ENCODE results near the gene LRRK1. TPM values are rescaled to one million over a fixed set of nuclear protein-coding genes. Genes with fewer than 3 reads are reported as not detected.

Gene LRRK1
- total RNA-seq, 1 donor from 2014 or later: 2.4 TPM

GRCh38 chr15:101056366-101057334, 137.5 kb downstream of the LRRK1 start:
- Mint-ChIP-seq H3K4me3 (ENCODE audit: low read depth) (no peak overlapping the region), H3K27ac (no peak overlapping the region), H3K9me3 (no peaks in the 10 kb centered on the region), H3K36me3 (ENCODE audit: low read depth) (no peaks in the 10 kb centered on the region), H3K27me3 (ENCODE audit: low read depth) (no peaks in the 10 kb centered on the region), H3K4me1 (ENCODE audit: low read depth) (no peaks in the 10 kb centered on the region)
- no peak for DNase-seq (ENCODE audit: low spot score)
- intact Hi-C loops (cut with micrococcal nuclease): no loop called here

GRCh38 chr15:101057841-101058407, 138.8 kb downstream of the LRRK1 start:
- H3K9me3 Mint-ChIP-seq: no peaks in the 10 kb centered on the region
- intact Hi-C loops (cut with micrococcal nuclease): no loop called here
- no peak overlapping the region for H3K27ac Mint-ChIP-seq

GRCh38 chr15:101058735-101059134, 139.6 kb downstream of the LRRK1 start:
- no peak overlapping the region for H3K4me3 Mint-ChIP-seq (ENCODE audit: low read depth)
- no peak overlapping the region for H3K27ac Mint-ChIP-seq
- H3K36me3 Mint-ChIP-seq (ENCODE audit: low read depth): no peaks in the 10 kb centered on the region
- intact Hi-C loops (cut with micrococcal nuclease): no loop called here
- no peaks in the 10 kb centered on the region for H3K27me3 Mint-ChIP-seq (ENCODE audit: low read depth)
- no peaks in the 10 kb centered on the region for H3K4me1 Mint-ChIP-seq (ENCODE audit: low read depth)
- no peak for DNase-seq (ENCODE audit: low spot score)
- no peaks in the 10 kb centered on the region for H3K9me3 Mint-ChIP-seq

More at GRCh38 chr15:101057841-101058407, 138.8 kb downstream of the LRRK1 start:
- Mint-ChIP-seq H3K4me1 (ENCODE audit: low read depth) (no peaks in the 10 kb centered on the region), H3K27me3 (ENCODE audit: low read depth) (no peaks in the 10 kb centered on the region), H3K4me3 (ENCODE audit: low read depth) (no peak overlapping the region), H3K36me3 (ENCODE audit: low read depth) (no peaks in the 10 kb centered on the region)
- DNase-seq (ENCODE audit: low spot score): no peak

- H3K4me3 Mint-ChIP-seq (ENCODE audit: low read depth): no peak overlapping the region
- H3K27ac Mint-ChIP-seq: no peak overlapping the region
- H3K9me3 Mint-ChIP-seq: no peaks in the 10 kb centered on the region
- no peaks in the 10 kb centered on the region for H3K27me3 Mint-ChIP-seq (ENCODE audit: low read depth)
- no peak for DNase-seq (ENCODE audit: low spot score)
- intact Hi-C loops (cut with micrococcal nuclease): no loop called here
- no peaks in the 10 kb centered on the region for H3K36me3 Mint-ChIP-seq (ENCODE audit: low read depth)
- H3K4me1 Mint-ChIP-seq (ENCODE audit: low read depth): no peaks in the 10 kb centered on the region
These were observed 140.5 kb downstream of the LRRK1 start for GRCh38 chr15:101059381-101060341.

GRCh38 chr15:101060576-101061551, 141.7 kb downstream of the LRRK1 start:
- Mint-ChIP-seq H3K4me1 (ENCODE audit: low read depth) (no peaks in the 10 kb centered on the region), H3K27me3 (ENCODE audit: low read depth) (no peaks in the 10 kb centered on the region), H3K27ac (no peak overlapping the region), H3K36me3 (ENCODE audit: low read depth) (no peaks in the 10 kb centered on the region), H3K9me3 (no peaks in the 10 kb centered on the region), H3K4me3 (ENCODE audit: low read depth) (no peak overlapping the region)
- no peak for DNase-seq (ENCODE audit: low spot score)
- intact Hi-C loops (cut with micrococcal nuclease): no loop called here

GRCh38 chr15:101062063-101062462, 142.9 kb downstream of the LRRK1 start:
- Mint-ChIP-seq H3K9me3 (no peaks in the 10 kb centered on the region), H3K27me3 (ENCODE audit: low read depth) (no peaks in the 10 kb centered on the region), H3K27ac (no peak overlapping the region), H3K36me3 (ENCODE audit: low read depth) (no peaks in the 10 kb centered on the region), H3K4me3 (ENCODE audit: low read depth) (no peak overlapping the region), H3K4me1 (ENCODE audit: low read depth) (no peaks in the 10 kb centered on the region)
- intact Hi-C loops (cut with micrococcal nuclease): no loop called here
- DNase-seq (ENCODE audit: low spot score): no peak

GRCh38 chr15:101062471-101063171, 143.5 kb downstream of the LRRK1 start:
- Mint-ChIP-seq H3K4me3 (ENCODE audit: low read depth) (no peak overlapping the region), H3K27me3 (ENCODE audit: low read depth) (no peaks in the 10 kb centered on the region), H3K9me3 (no peaks in the 10 kb centered on the region), H3K36me3 (ENCODE audit: low read depth) (no peaks in the 10 kb centered on the region), H3K4me1 (ENCODE audit: low read depth) (no peaks in the 10 kb centered on the region), H3K27ac (no peak overlapping the region)
- no peak for DNase-seq (ENCODE audit: low spot score)
- intact Hi-C loops (cut with micrococcal nuclease): no loop called here

- Mint-ChIP-seq H3K36me3 (ENCODE audit: low read depth) (no peaks in the 10 kb centered on the region), H3K9me3 (no peaks in the 10 kb centered on the region), H3K27ac (no peak overlapping the region)
These were observed 144.1 kb downstream of the LRRK1 start for GRCh38 chr15:101063212-101063611.

GRCh38 chr15:101063891-101064794, 145.0 kb downstream of the LRRK1 start:
- Mint-ChIP-seq H3K27ac (no peak overlapping the region), H3K36me3 (ENCODE audit: low read depth) (no peaks in the 10 kb centered on the region), H3K27me3 (ENCODE audit: low read depth) (no peaks in the 10 kb centered on the region), H3K9me3 (no peaks in the 10 kb centered on the region), H3K4me1 (ENCODE audit: low read depth) (no peaks in the 10 kb centered on the region), H3K4me3 (ENCODE audit: low read depth) (no peak overlapping the region)
- no peak for DNase-seq (ENCODE audit: low spot score)
- intact Hi-C loops (cut with micrococcal nuclease): no loop called here

More at GRCh38 chr15:101063212-101063611, 144.1 kb downstream of the LRRK1 start:
- Mint-ChIP-seq H3K27me3 (ENCODE audit: low read depth) (no peaks in the 10 kb centered on the region), H3K4me1 (ENCODE audit: low read depth) (no peaks in the 10 kb centered on the region), H3K4me3 (ENCODE audit: low read depth) (no peak overlapping the region)
- no peak for DNase-seq (ENCODE audit: low spot score)
- intact Hi-C loops (cut with micrococcal nuclease): no loop called here

GRCh38 chr15:101064795-101065569, 145.8 kb downstream of the LRRK1 start:
- Mint-ChIP-seq H3K27me3 (ENCODE audit: low read depth) (no peaks in the 10 kb centered on the region), H3K36me3 (ENCODE audit: low read depth) (no peaks in the 10 kb centered on the region), H3K27ac (no peak overlapping the region), H3K9me3 (no peaks in the 10 kb centered on the region), H3K4me1 (ENCODE audit: low read depth) (no peaks in the 10 kb centered on the region), H3K4me3 (ENCODE audit: low read depth) (no peak overlapping the region)
- intact Hi-C loops (cut with micrococcal nuclease): no loop called here
- no peak for DNase-seq (ENCODE audit: low spot score)
